ENCODE data around the gene COL5A3.
"Not testable (repeated sequence)": the region's sequence is repeated elsewhere in the genome, so short reads cannot be mapped to it uniquely, and the experiment has no call there.

The COL5A3 gene

GRCh38 chr19:9936326-9937000, 73.8 kb downstream of the COL5A3 start, which contains the start of gene OLFM2:
Gene OLFM2, minus strand, starts transcription at chr19:9936515. Its CDS starts 149 bp downstream, at chr19:9936366.
- peak; percentile 70 for DNase-seq (ENCODE audit: low spot score)

DNA sequence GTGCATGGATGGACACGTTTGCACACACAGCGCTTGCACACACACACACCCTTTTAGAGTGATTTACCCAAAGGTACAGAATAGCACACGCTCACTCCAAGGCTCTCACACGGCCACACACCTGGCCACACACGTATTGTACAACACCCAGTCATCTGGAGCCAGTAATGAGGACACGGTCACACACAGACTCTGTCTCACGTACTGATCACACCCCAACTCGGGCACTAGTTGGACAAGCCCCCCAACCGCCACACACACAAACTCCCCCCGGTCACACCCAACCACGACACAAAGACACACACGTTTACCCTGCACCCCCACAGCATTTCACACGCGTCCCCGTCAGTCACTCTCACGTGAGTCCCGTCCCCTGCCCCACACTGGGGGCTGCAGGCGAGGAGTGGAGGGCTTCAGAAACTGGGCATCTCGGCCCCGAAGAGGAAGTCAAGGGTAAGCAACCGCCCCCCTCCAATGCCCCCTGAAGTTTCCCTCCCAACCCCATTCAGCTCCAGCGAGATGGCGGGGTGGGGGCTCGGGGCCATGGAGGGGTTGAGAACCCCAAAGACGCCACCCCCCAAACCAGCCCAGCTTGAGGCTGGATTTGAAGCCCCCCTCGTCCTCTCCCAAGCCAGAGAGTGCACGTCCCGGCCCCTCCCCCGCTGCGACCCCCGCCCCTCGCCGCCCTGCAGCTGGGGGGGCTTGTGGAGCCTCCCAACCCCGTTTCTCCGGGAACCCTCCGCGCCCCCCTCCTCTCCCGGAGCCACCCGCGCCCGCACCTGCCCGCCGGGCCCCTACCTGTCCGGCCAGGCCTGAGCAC, 74.6 kb downstream of the COL5A3 start:
- no peak for DNase-seq (ENCODE audit: low spot score)

DNA sequence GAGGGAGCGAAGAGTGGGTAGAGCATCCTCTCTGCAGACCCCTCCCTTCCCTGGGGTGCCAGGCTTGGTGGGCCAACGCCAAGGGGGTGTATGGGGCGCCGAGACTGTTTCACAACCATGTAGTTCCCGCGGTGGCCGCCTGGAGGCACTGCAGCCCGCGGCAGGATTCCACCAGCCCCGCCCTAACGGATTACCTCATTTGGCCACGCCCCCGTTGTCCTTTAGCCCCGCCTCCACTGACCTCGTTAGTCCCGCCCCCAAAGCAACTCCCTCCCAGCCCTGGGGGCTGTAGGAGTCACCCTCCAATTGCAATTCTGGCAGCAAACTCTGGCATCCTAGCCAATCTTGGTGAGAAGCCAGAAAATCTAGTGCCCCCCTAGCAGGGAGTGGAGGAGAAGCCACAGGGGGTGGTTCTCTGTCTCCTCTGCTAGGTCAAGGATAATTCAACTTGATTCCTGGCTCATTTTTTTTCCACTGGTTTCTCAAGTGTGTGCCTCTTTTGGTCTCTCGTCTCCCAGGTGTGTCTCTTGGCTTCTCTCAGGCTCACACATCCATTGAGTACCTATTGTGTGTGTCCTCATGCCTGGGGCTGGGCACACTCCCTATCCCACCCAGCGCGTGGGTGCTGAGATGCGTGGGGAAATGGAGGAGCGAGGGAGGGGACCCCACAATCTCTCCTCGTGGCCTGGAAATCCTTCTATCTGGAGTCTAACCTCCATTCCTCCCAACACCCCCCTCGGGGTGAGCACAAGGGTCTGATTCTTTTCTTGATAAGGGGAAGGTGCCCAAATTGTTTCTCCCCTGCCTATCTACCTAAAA, 76.0 kb downstream of the COL5A3 start:
- DNase-seq (ENCODE audit: low spot score): peak; percentile 76

GRCh38 chr19:9932835-9933234, 77.5 kb downstream of the COL5A3 start:
- DNase-seq (ENCODE audit: low spot score): no peak

DNA sequence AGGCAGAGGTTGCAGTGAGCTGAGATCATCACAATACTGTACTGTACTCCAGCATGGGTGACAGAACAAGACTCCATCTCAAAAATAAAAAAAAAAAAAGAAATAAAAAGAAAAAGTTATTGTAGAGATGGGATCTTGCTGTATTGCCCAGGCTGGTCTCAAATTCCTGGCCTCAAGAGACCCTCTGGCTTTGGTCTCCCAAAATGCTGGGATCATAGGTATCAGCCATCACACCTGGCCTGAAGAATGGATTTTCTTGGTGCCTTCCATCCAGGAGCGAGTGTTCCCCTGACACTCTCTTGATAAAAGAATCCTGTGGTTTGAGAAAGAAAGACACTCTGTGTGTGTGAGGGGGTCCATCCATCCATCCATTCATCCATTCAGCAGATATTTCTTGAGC, 78.7 kb downstream of the COL5A3 start:
- no peak for DNase-seq (ENCODE audit: low spot score)

DNA sequence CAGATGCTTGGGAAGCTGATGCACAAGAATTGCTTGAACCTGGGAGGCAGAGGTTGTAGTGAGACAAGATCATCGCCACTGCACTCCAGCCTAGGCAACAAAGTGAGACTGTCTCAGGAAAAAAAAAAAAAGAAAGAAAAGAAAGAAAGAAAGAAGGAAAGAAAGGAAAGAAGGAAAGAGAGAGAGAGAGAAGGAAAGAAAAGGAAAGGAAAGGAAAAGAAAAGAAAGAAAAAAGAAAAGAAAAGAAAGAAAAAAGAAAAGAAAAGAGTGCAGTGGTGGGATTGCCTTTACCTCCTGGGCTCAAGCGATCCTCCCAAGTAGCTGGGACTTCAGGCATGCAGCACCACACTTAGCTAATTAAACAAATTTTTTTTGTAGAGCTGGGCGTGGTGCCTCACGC, 86.9 kb downstream of the COL5A3 start:
- no peak for DNase-seq (ENCODE audit: low spot score)

- DNase-seq (ENCODE audit: low spot score): not testable (repeated sequence)
These were observed 87.4 kb downstream of the COL5A3 start for GRCh38 chr19:9922782-9923379.

DNA sequence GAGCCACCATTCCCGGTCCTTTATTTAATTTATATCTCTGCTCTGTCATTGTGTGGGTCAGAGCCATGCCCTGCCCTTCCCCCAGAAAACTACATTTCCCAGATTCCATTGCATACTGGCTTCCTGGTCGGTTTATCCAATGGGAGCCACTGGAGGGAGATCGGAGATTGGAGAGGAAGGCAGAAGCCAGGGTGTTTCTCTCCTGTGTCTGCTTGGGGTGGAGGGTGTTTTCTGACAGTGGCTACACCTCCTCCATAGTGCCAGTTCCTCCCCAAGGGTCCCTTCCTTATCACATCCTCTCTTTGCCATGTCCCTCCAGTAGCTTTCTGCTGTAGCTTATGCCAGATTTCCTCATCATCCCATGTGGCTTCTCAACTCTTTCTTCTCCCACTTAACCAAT, 93.0 kb downstream of the COL5A3 start:
- DNase-seq (ENCODE audit: low spot score): peak; percentile 79

GRCh38 chr19:9916719-9917118, 93.6 kb downstream of the COL5A3 start:
- no peak for DNase-seq (ENCODE audit: low spot score)

GRCh38 chr19:9914315-9915207, 95.7 kb downstream of the COL5A3 start:
- DNase-seq (ENCODE audit: low spot score): peak; percentile 78

- peak; percentile 56 for DNase-seq (ENCODE audit: low spot score)
These were observed 96.3 kb downstream of the COL5A3 start for GRCh38 chr19:9914001-9914314.

DNA sequence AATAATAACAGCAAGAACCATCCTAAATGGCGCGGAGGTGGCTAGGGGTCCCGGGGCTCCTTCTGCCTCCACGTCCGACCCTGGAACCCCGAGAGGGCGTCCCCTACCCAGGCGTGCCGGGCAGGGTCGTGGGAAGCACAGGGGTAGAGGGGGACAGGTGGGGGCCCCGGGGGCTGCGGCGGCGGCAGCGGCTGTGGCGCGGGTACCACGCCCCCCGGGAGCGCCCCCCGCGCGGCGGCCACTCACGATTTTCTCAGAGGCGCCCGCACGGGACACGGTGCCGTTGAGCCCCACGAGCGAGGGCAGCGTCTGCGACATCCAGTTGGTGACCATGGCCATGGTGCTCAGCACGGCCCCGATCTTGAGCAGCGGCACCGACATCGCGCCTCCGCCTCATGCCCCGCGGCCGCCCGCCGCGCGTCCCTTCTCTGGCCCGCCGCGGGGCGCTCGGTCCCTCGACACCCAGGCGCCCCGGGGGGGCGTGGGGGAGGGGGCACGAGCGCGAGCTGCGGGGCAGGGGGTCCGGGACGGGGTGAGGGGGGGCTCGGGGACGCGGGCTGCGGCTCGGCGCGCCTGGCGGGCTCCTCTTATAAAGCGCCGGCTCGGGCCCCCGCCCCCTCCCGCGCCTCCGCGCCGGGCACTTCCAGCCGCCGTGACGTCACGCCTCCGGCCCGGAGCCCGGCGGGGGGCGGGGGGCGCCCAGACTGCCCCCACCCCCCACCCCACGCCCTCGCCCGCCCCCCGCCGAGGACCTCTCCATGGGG, 96.9 kb downstream of the COL5A3 start:
- DNase-seq (ENCODE audit: low spot score): peak; percentile 48

- no peak for DNase-seq (ENCODE audit: low spot score)
These were observed 97.6 kb downstream of the COL5A3 start for GRCh38 chr19:9912551-9913236.

GRCh38 chr19:9911524-9912185, 98.6 kb downstream of the COL5A3 start:
- no peak for DNase-seq (ENCODE audit: low spot score)

DNA sequence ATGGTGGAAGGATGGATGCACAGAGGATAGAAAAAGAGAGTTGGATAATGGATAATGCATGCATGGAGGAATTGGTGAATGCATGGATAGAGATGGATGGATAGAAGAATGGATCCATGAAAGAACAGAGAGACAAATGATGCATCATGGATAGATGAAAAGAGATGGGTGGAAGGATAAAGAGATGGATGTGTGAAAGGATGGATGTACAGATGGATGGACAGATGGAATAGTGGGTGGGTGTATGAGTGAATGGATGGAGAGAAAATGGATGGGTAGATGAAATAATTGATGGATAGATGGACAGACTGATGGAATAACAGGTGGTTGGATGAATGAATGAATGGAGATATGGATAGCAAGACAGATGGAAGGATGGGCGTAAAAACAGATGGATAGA, 99.7 kb downstream of the COL5A3 start:
- no peak for DNase-seq (ENCODE audit: low spot score)

Measured in HuH-7 (cell line).